NCI-H446 (cell line): ENCODE data around the gene CHRM2.

Source experiments
- DNase-seq, 2 experiments: peaks; one replicate each; lab custom pipeline; 2025; lab: John Stamatoyannopoulos, UW

Gene CHRM2

GRCh38 chr7:137026176-137026500 is 157.7 kb downstream of the CHRM2 start:
- DNase-seq = no peak

- DNase-seq = no peak
Measured at GRCh38 chr7:137032436-137032835, 164.0 kb downstream of the CHRM2 start.

GRCh38 chr7:137036768-137037167 is 168.3 kb downstream of the CHRM2 start:
- no peak for DNase-seq

- no peak for DNase-seq
Measured at GRCh38 chr7:137038706-137039105, 170.3 kb downstream of the CHRM2 start.

GRCh38 chr7:137040745-137041144 is 172.3 kb downstream of the CHRM2 start:
- DNase-seq = no peak

- no peak for DNase-seq
Measured at GRCh38 chr7:137045573-137045972, 177.1 kb downstream of the CHRM2 start.

- no peak for DNase-seq
Measured at GRCh38 chr7:137069249-137069963, 201.0 kb downstream of the CHRM2 start.
